Measurements from ENCODE around the gene KIF25. TPM values are rescaled to one million over a fixed set of nuclear protein-coding genes. Genes with fewer than 3 reads are reported as not detected.
"Not testable (repeated sequence)": the region's sequence is repeated elsewhere in the genome, so short reads cannot be mapped to it uniquely, and the experiment has no call there.

Gene KIF25
- total RNA-seq, 4 donors from 2014 or later, result 0.28 TPM; not detected in 3

DNA sequence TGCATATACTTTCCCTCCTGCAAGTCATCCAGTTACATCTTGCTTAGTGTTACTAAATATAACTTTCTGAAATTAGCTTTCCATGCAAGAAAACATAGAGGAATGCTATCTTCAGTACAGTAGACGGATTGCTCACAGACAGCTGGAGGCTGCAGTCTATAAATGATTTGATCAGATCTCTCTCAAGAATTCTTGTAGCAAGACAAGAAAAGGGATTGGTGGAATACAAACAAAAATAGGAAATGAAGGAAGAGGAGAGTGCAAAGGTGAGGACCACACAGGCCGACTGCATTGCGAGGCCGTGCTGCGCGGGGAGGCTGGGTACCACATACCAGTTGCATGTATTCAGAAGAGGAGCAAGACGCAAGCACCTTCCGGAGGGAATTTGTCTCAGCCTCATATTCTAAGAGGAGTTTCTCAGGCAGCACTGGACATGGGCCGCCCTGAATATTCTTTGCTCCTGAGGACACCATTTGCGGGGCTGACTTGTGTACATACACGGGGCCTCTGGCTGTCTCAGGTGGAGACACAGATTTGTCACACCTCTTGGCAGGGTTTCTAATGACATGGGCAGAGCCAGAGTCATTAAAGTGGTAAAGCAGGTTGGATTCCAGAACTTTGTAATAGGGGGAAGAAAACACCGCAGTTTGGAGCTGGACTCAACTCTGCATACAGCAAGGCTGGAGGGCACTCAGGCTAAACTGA is 22.7 kb upstream of the KIF25 start:
- TF ChIP-seq, protein P1, sequence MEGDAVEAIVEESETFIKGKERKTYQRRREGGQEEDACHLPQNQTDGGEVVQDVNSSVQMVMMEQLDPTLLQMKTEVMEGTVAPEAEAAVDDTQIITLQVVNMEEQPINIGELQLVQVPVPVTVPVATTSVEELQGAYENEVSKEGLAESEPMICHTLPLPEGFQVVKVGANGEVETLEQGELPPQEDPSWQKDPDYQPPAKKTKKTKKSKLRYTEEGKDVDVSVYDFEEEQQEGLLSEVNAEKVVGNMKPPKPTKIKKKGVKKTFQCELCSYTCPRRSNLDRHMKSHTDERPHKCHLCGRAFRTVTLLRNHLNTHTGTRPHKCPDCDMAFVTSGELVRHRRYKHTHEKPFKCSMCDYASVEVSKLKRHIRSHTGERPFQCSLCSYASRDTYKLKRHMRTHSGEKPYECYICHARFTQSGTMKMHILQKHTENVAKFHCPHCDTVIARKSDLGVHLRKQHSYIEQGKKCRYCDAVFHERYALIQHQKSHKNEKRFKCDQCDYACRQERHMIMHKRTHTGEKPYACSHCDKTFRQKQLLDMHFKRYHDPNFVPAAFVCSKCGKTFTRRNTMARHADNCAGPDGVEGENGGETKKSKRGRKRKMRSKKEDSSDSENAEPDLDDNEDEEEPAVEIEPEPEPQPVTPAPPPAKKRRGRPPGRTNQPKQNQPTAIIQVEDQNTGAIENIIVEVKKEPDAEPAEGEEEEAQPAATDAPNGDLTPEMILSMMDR (IDR thresholded peaks at IDR 0.05), result no peak
- TF ChIP-seq POLR2A (IDR thresholded peaks at IDR 0.05), result no peak

DNA sequence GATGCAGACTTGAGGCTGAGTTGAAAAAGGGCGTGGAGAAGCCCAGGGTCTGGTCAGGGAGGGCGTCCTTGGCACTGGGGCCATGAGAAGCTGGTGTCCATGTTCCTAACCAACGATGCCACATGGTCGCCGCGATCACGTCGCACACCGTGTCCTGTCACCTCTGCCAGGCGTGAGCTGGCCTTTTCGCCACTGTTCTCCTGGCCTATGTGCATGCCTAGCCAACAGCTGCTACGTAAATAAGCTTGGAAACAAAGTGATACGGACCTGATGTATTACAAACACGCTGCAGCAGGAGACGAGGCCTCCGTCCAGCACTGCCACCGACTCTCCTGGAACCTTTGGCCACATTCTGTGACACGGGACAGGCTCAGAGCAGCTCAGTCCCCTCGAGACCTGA is 22.0 kb upstream of the KIF25 start:
- Histone ChIP-seq H3K4me3 (no peak overlapping the region), H3K27me3 (no peaks in the 10 kb centered on the region), H3K27ac (no peak overlapping the region), H3K9me3 (no peaks in the 10 kb centered on the region), H3K36me3 (no peaks in the 10 kb centered on the region), H3K4me1 (no peaks in the 10 kb centered on the region)
- TF ChIP-seq, protein P1 (IDR thresholded peaks at IDR 0.05), result no peak
- no peak for DNase-seq
- intact Hi-C loops (cut with DNase I; ENCODE audit: low total_unique reads), result no loop called here

More for the DNA sequence above, 22.7 kb upstream of the KIF25 start:
- intact Hi-C loops (cut with DNase I; ENCODE audit: low total_unique reads), result no loop called here
- Histone ChIP-seq H3K9me3 (no peaks in the 10 kb centered on the region), H3K27ac (no peak overlapping the region), H3K27me3 (no peaks in the 10 kb centered on the region), H3K36me3 (no peaks in the 10 kb centered on the region), H3K4me1 (no peaks in the 10 kb centered on the region), H3K4me3 (no peak overlapping the region)
- no peak for DNase-seq

DNA sequence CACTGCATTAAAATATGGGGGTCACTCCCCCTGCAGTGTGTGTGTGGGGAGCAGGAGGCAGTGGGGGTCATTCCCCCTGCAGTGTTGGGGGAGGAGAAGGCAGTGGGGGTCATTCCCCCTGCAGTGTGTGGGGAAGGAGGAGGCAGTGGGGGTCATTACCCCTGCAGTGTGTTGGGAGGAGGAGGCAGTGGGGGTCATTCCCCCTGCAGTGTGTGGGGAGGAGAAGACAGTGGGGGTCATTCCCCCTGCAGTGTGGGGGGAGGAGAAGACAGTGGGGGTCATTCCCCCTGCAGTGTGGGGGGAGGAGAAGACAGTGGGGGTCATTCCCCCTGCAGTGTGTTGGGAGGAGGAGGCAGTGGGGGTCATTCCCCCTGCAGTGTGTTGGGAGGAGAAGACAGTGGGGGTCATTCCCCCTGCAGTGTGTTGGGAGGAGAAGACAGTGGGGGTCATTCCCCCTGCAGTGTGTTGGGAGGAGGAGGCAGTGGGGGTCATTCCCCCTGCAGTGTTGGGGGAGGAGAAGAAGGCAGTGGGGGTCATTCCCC is 21.3 kb upstream of the KIF25 start:
- H3K27ac ChIP-seq; H3K4me1 ChIP-seq; H3K4me3 ChIP-seq; intact Hi-C loops (cut with DNase I; ENCODE audit: low total_unique reads); H3K36me3 ChIP-seq; DNase-seq; H3K9me3 ChIP-seq; H3K27me3 ChIP-seq: not testable (repeated sequence)

DNA sequence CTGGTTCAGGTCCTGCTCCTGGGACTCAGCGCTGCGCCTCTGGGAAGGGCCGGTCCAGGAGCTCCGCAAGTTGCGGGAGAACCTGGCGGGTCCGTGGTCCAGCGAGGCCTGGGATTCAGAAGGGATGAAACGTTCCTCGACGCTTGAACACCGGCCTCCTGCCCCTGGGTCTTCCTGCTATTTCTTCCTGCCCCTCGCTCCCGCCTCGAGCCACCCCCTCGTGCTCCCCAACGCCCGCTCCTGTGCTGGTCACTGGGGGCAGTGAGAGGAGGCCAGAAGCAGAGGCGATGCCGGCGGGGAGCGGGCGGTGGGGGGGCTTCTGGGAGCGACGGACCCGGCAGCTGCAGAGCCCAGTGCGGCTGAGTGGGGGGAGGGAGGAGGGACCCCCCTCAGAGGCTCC is 20.8 kb upstream of the KIF25 start:
- no peaks in the 10 kb centered on the region for H3K36me3 ChIP-seq
- H3K4me3 ChIP-seq, result no peak overlapping the region
- no peaks in the 10 kb centered on the region for H3K9me3 ChIP-seq
- no peaks in the 10 kb centered on the region for H3K27me3 ChIP-seq
- TF ChIP-seq POLR2A (IDR thresholded peaks at IDR 0.05), result no peak
- TF ChIP-seq, protein P1 (IDR thresholded peaks at IDR 0.05), result no peak
- no peaks in the 10 kb centered on the region for H3K4me1 ChIP-seq
- intact Hi-C loops (cut with DNase I; ENCODE audit: low total_unique reads), result no loop called here
- no peak for DNase-seq
- H3K27ac ChIP-seq, result no peak overlapping the region

DNA sequence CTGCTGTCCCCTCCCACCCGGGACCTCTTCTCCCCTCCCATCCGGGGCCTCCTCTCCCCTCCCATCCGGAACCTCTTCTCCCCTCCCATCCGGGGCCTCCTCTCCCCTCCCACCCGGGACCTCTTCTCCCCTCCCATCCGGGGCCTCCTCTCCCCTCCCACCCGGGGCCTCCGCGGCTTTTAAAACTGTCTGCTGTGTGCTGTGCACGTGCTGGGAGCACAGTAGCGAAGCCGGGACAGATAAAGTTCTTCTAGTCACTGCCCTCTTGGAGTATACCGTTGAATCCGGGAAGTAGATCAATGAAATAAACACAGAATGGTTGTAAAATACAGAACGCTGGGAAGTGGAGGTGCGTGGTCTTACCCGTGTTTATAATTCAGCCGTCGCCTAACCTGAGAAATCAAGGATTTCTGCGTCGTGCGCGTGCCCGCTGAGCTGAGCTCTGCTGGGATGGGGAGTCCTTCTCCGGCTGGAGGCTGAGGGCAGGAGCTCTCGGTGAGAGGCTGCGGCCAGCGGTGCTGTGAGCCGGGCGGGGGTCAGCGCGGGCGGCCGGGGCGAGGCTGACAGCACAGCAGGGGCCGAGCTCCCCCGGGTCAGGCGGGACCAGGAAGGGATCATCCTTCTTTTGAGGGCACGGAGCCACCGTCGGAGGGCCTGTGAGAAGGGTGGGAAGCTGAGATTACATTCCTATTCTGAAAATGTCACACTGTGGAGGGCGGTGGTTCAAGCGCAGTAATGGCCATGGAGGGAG is 19.6 kb upstream of the KIF25 start:
- intact Hi-C loops (cut with DNase I; ENCODE audit: low total_unique reads), result no loop called here
- no peak for TF ChIP-seq POLR2A (IDR thresholded peaks at IDR 0.05)
- TF ChIP-seq, protein P1 (IDR thresholded peaks at IDR 0.05), result no peak
- no peaks in the 10 kb centered on the region for H3K9me3 ChIP-seq
- no peak overlapping the region for H3K4me3 ChIP-seq
- no peak for DNase-seq
- no peaks in the 10 kb centered on the region for H3K4me1 ChIP-seq
- no peaks in the 10 kb centered on the region for H3K36me3 ChIP-seq
- no peaks in the 10 kb centered on the region for H3K27me3 ChIP-seq
- no peak overlapping the region for H3K27ac ChIP-seq

Data from uterus (tissue), 4 donors.